Activated T-cell treated with anti-CD3 and anti-CD28 coated beads for 4 hours (primary cell): ENCODE measurements around the gene PDE2A.
"Not testable (repeated sequence)": the region's sequence is repeated elsewhere in the genome, so short reads cannot be mapped to it uniquely, and the experiment has no call there.

Experiments
- DNase-seq: peaks from one replicate; pipeline ENCODE4 v3.0.0-alpha.2; 2020

PDE2A gene

DNA sequence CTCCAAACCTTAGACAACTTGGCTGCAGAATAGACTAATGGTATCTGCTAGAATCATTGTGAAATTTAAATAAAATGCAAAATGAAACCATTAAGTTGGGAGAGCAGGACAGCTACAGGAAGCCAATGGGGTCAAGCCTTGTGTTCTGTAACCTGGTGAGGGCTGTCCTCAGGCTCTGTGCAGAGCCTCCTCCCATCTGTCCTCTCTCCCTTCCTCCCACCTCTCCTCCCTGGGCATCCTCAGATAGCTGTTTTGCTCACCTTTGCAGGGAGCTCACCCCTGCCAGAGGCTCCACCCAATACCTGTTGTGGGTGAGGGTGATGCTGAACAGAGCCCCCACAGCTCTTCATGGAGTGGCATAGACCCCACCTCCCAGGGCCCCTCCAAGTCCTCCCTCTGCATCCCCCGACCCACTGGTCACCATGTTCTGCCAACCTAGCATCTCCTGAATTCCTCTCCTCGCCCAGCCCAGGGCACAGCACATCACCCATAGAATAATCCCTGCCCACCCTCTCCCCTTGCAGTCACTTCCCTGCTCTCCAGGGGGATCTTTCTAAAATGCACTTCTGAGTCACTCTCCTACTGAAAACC is 100.3 kb downstream of the PDE2A start:
- no peak for DNase-seq

DNA sequence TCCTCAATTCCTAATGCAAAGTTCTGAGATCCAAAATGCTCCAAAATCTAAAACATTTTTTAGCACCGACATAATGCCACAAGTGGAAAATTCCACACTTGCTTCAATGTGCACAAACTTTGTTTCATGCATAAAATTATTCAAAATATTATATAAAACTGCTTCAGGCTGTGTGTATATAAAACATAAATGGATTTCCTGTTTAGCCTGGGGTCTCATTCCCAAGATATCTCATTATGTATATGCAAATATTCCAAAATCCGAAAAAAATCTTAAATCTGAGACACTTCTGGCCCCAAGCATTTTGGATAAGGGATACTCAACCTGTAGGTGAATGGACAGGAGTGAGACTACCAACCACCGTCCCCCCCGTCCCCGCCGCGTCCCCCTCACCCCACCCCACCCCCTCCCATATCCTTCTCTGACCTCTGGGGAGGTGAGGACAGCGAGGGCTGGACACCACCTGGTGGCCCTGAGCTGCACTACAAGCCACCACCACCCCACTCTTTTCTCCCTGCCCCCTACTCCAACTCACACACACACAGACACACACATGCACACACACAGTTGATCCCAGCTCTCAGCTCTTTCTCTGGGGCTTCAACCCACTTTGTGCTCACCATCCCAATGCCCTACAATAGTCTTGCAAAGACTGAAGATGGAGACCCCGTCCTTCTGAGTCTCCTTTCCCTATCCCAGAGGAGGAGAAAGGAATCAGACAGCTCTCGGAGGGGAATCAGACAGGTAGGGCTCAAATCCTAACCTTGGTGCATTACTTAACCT is 101.0 kb downstream of the PDE2A start:
- DNase-seq = no peak

DNA sequence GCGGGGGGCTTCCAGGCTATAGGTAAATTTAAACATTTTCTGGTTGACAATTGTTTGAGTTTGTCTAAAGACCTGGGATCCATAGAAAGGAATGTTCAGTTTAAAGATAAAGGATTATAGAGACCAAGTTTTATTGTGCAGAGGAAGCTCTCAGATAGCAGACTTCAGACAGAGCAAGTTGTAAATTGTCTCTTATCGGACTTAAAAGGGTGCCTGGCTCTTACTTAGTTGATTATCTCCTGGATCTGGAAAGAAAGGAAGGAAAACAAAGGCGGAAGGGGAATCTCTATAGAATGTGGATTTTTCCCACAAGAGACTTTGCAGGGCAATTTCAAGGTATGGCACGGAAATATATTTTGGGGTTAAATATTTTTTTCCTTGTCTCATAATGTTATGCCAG is 101.7 kb downstream of the PDE2A start:
- not testable (repeated sequence) for DNase-seq

DNA sequence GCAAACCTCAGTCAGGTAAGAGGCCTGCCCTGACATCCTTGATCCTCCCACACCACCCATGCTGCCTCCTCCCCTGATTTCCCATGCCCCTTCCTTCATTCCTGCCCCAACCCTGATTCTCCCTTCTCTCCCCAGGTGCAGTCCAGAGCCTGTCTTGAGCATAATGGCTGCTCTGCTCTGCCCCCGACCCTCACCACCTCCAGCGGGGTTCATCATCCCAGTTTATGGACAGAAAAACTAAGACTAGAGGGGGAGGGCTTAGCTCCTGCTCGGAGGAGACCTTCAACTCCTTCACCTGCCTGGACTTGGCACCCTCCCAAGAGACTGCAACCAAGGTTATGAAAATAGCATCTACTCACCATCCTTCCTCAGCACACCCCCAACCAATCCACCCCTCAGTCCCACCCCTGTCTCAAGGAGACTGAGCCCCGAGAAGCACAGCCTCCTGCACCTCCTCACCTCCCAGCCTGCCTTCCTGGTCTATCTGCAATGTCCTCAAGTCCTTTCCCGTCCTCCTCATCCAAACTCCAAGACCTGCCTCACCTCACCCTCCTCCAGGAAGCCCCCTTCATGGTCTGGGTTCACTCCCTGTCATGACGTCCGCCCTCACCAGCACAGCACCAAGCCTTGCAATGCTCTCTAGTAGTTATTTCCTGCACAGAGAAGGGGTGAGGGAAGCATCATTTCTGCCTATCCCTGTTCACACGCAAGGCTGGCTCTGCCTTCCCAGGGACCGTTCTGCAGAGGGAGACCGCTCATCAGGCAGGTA is 103.1 kb downstream of the PDE2A start:
- no peak for DNase-seq

DNA sequence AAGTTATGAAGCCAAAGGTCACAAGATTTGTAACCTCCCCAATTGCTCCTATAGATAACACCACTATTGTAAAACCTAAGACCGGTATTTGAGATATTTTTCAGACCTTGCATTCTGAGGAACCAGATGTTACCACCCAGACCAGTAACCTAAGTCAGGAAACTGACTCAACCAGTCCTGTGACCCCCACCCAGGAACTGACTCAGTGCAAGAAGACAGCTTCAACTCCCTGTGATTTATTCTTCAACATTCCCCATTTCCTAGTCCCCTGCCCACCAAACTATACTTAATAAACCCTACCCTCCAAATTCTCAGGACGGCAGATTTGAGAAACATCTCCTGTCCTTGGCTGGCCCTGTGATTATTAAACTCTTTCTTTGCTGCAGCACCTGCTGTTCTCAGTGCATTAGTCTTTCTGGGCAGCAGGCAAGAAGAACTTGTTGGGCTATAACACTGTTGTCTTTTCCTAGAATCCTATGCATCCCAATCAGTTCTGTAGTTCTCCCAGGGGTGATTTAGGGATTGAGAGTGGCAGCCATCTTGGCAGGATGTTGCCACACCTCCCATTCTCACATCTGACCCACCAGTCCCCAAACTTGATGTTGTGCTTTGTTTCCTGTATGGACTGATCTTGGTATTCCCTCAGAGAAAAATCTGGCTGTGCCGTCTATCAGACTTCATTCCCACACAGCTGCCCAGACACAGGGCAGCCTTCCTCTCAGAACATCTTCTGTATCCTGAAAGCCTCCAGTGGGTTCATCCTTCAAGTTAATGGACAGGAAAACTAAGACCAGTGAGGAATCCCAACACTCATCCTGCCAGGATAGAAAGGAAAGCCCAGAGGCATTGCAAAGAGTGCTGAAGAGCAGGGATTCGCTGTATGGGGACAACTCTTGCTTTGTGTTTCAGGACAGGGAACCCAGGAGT is 104.0 kb downstream of the PDE2A start:
- DNase-seq = no peak

DNA sequence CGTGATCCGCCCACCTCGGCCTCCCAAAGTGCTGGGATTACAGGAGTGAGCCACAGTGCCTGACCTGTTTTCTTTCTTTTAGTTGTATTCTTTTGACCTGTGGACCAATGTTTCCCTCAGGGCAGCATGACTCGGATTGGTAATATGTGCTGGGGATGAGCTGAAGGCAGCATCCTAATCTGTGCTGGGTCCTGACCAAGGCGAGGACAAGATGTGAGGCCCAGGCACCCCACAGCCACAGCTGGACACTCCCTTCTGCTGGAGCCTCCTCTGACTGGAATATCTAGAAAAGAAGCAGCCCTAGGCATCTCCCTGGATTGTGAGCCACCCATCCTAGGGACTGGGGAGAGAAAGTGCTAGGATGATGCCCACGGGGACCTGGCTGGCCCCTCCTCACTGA is 105.4 kb downstream of the PDE2A start:
- DNase-seq = no peak

DNA sequence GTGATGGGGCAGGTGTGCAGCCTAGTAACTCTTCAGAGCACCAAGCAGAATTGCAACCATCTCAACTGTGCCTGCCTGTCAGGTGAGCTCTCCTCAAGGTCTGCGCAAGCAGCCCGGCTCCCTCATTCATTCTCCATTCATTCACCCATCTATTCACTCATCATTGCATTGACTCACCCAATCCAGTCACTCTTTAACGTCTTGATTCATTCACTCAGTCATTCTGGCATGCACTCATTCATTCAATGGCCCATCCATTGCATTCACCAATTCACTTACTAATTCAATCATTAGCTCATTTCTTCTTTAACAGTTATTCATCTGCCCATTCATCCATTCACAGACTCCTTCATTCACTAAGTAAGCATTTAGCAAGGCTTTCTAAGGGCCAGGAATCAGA is 111.8 kb downstream of the PDE2A start:
- DNase-seq = no peak

DNA sequence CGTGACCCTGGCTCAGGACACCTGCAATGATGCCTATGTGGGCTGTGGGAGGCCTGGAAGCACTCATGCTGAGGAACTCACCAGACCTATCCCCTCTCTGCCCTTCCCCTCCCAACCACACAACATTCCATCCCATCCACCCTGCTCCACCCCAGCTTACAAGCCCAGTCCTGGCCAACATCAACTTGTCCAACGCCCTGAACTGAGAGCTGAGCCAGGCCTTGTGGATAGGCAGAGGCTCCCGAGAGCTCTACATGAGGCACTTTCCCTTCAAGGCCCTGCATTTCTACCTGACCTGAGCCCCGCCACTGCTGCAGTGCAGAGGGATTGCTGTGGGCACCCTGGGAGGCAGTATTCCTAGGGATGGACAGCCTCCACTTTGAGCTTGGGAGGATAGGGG is 112.4 kb downstream of the PDE2A start:
- no peak for DNase-seq

DNA sequence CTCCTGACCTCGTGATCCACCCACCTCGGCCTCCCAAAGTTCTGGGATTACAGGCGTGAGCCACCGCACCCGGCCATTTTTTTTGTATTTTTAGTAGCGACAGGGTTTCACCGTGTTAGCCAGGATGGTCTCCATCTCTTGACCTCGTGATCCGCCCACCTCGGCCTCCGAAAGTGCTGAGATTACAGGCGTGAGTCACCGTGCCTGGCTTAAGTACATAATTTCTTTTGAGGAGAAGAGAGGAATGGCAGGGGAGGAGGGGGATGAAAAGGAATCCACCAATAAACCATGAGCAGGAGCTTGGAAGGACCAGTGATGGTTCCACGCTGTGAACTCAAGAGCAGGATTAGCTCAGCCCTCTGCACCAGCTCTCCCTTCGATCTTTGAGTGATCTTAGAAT is 113.4 kb downstream of the PDE2A start:
- DNase-seq = not testable (repeated sequence)

DNA sequence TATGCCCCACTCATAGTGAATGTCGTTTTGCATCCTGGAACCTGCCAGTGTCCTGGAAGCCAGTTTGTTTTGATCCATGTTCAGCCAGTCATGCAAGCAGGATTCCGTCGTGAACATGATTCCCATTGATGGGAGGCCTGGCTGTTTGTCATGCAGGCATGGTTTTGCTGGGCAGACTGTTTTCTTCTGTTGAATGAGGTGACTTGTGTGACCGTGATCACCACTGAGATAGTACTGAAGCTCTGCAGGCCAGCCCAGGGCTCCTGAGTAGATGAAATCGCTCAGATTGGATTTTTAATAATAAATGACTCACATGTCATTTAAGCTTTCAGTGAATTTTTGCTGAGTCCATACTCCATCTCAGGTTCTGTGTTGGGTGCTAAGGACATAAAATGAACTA is 117.8 kb downstream of the PDE2A start:
- DNase-seq = no peak

DNA sequence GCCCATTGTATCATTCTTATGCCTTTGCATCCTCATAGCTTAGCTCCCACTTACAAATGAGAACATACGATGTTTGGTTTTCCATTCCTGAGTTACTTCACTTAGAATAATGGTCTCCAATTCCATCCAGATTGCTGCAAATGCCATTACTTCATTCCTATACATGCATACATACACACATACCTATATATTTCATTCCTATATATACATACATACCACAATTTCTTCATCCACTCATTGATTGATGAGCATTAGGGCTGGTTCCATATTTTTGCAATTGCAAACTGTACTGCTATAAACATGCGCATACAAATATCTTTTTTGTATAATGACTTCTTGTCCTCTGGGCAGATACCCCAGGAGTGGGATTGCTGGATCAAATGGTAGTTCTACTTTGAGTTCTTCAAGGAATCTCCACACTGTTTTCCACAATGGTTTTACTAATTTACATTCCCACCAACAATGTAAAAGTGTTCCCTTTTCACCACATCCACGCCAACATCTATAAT is 119.2 kb downstream of the PDE2A start:
- DNase-seq = not testable (repeated sequence)

DNA sequence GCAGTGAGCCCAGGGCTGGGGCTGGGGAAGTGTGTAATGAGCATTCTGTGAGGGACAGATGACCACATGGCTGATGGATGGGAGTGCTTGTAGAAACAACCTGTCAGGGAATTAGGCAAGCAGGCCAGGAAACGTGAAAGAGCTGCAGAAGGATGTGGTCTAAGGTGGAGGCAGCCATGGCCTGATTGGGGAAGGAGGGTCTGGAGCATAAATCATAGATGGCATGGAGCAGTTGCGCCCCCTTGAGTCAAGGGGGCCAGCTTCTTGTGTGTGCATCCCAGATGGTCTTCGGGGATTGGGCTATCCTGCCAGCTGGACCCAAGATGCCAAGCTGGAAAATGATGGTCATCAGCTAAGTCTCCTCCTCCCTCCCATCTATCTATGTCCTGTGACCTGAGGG is 120.5 kb downstream of the PDE2A start:
- no peak for DNase-seq

DNA sequence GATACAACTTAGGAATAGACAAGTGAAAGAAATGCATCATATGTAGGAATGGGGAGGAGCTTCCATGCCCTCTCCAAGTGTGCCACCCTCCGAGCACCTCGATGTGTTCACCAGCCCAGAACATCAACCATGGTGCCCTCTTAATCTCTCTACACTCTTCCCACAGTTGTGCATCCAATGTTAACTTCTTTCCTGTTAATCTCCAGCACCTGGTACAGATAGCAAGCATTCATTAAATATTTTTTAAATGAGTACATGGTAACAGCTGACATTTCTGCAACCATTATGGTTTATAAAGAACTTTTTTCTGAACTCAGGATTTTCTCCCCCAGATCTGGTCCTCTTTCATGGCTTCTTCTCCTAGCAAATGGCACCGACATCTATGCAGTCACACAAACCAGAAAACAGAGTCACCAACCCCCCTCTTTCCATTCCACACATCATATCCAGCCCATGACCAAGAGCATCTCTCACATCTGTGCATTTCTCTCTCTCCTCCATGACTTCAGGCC is 121.8 kb downstream of the PDE2A start:
- DNase-seq = no peak

DNA sequence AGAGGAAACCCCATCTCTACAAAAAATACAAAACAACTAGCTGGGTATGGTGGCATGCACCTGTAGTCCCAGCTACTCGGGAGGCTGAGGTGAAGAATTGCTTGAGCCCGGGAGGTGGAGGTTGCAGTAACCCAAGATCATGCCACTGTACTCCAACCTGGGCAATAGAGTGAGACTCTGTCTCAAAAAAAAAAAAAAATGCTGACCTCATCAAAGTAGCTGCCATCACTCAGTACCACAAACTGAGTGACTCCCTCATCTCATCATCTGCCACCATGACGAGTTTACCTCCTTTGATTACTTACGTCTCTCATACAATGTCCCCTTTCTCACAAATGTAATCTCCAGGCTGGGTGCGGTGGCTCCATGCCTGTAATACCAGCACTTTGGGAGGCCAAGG is 122.7 kb downstream of the PDE2A start:
- DNase-seq = no peak

DNA sequence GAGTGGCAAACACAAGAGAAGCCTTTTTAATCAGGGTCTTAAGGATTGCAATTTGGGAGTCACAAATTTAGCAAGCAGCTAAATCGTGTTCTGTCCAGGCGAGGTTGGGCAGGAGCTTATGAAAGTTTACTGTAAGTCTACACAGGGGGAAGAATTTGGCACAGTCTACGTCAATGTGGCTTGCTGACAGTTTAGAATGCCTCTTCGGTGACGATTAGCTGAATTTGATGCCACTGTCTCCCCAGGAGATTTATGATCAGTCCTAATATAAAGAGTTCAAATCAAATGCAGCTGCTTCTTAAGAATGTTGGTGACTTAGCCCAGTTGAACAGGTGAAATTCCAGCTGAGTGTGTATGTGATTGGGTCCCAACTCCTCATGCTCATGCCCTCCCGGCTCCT is 125.8 kb downstream of the PDE2A start:
- no peak for DNase-seq

DNA sequence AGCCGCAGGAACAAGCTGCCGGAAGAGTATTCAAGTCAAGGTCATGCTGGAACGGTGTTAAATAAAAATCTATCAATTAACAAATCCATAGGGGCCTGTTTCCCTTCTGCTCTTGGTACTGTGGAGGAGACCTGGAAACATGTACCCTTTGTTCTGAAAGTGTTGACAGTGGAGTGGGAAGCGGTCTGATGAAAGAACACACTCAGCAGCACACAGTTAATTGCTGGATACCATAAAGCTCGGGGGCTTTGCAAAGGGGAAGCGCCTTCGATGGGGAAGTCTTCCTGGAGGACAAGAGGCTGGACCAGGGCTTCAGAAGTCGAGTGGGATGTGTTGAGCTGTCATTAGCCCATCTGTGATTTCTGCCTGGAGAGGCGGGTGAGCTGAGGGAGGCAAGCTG is 127.4 kb downstream of the PDE2A start:
- DNase-seq = no peak

DNA sequence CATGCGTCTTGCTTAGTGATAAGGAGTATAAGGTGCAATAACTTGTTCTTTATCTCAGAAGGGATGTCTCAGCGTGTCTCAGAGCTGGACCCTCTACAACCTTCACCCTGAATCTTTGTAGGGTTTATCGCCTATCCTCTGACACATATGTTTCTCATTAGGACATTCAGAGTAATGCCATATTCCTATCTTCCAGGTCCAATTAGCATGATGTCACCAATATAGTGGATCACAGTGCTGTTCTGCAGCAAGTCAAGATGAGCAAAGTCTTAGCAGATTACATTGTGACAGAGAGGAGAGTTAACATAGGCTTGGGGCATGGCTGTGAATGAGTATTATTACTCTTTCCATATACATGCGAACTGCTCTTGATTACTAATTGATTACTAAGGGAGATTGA is 129.6 kb downstream of the PDE2A start:
- no peak for DNase-seq

DNA sequence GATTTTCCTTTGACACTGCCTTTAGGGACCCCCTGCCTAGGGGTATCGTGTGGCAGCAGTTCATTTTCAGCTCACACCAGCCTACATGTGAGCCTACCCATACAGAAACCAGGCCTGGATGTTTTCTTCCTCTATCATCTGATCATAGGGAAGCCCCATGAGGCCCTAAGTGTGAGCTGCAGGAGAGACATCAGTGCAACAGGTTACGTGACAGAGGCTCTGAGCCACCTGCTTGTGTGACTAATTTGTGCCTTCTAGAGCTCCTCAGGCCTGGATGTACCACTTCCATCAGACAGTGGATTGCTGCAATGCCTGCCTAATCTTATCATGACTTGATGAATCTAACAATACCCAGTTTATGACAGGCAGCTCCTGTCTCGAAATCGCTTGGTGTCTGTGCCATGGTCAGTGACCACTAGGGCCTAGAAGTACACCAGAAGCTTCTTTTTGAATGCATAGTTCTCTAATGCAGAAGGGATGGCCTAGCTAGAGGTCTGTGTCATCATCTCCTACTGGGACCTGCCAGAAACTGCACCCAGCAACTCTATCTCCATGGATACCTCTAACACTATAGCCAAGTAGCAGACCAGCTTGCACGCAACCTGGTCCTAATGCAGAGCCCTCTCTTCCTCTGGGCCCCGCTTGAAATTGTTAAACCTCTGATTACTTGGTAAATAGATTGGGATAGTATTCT is 130.2 kb downstream of the PDE2A start:
- no peak for DNase-seq

DNA sequence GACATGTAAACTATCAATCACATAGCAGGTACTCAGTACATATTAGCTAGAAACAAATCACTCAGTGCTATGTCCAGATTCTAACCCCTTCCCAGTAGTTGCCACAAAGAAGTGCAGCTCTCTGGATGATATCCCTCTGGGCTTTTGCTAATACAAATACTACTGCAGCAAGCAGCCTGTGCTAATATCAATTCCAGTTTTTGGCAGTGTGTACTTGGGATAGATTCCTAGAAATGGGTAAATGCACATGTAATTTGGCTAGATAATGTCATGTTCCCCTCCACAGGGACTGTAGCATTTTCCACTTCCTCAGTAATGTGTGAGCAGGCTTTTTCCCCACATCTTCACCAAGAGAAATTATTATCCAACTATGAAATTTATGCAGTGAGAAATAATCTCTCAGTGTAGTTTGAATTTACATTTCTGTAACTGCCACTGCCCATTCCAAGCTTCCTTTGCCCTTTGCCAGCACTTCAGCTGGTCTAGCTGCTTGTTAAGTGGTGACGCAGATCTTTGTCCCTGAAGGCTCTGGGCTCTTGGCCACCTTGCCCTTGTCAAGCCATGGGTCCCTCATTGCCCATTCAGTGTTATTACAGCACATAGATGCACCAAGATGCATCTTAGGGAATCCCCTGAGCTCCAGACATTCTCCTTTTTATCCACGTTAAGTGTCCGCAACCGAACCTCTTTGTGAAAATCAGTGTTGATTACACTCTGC is 132.8 kb downstream of the PDE2A start:
- no peak for DNase-seq

DNA sequence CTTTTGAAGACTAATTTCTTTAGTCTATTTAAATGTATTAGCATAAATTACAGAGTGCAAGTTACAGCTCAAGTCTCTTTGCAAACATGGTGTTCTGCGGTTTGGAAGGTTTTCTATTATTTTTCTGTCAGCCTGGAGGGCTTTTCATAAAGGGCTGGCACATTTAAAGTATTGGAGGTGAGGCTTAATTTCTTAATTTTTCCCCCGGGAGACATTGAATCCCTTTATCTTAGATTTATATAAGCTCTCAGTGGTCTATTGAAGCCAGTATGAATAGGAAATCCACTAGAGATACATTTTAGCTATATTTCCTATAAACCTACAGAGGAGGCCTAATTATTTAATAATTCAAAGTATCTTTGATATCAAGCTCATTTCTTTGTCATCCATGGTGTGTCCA is 137.2 kb downstream of the PDE2A start:
- no peak for DNase-seq

DNA sequence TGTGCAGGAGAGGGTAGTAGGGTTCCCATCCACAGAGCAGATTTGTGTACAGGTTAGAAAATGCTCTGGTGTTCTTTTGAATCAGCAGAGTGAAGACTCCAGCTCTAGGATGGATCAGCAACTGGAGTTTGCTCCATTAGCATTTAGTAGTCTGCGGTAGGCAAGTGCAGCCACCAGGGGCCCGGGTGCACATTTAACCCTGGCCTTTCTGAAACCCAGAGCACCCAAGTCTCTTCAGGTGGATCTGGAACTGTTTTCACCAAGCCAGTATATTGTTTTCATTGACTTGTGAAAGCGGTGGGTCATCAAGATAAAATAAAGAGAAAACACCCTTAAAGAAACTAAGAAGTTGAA is 139.1 kb downstream of the PDE2A start:
- DNase-seq = no peak
